BJ (cell line): ENCODE data around the gene CLTCL1. TPM values are rescaled to one million over a fixed set of nuclear protein-coding genes. Genes with fewer than 3 reads are reported as not detected.
"Not testable (repeated sequence)": the region's sequence is repeated elsewhere in the genome, so short reads cannot be mapped to it uniquely, and the experiment has no call there.

ENCODE experiments used
- CTCF ChIA-PET: fragments of 350-600 bp; formaldehyde crosslinking; extraction: SDS; loops from one replicate; lab custom pipeline; 2021; ENCODE audit warnings: antibody characterized with exemption, inconsistent platforms; lab: Yijun Ruan, JAX
- POLR2A ChIA-PET: fragments of 300-600 bp; sonication (Branson Sonifier 250); formaldehyde crosslinking; extraction: SDS; loops from one replicate; lab custom pipeline; 2021; ENCODE audit warnings: antibody characterized with exemption; lab: Charles Lee
- DNase-seq: peaks from one replicate; pipeline ENCODE4 v3.0.0-alpha.2; 2011; ENCODE audit warnings: low read depth
- H3K27me3 ChIP-seq: 2 replicates; pipeline ENCODE4 v1.6.0; 2011; ENCODE audit warnings: low read length; ENCODE audit not compliant: control insufficient read depth, insufficient read depth
- H3K36me3 ChIP-seq: 2 replicates; pipeline ENCODE4 v1.5.1; 2011; ENCODE audit warnings: low read length; ENCODE audit not compliant: control insufficient read depth, insufficient read depth
- H3K4me3 ChIP-seq: 2 replicates; pipeline ENCODE4 v1.5.1; 2011; ENCODE audit warnings: low read depth, mild to moderate bottlenecking, control low read depth, low read length
- polyA plus RNA-seq: library from polyadenylated mRNA; depleted of rRNA; stranded (reverse); fragments of >200 nt; gene quantifications from 2 replicates; pipeline ENCODE4 v1.2.3, GENCODE V29; 2011
- TF ChIP-seq, protein P1 (sequence below): IDR thresholded peaks from 2 replicates; pipeline ENCODE4 v1.5.1; 2011; ENCODE audit warnings: low read depth, mild to moderate bottlenecking, control low read depth, inconsistent platforms, low read length, moderate library complexity; ENCODE audit not compliant: insufficient read depth

Gene CLTCL1
- polyA plus RNA-seq, 1 experiment: 14.0 TPM

DNA sequence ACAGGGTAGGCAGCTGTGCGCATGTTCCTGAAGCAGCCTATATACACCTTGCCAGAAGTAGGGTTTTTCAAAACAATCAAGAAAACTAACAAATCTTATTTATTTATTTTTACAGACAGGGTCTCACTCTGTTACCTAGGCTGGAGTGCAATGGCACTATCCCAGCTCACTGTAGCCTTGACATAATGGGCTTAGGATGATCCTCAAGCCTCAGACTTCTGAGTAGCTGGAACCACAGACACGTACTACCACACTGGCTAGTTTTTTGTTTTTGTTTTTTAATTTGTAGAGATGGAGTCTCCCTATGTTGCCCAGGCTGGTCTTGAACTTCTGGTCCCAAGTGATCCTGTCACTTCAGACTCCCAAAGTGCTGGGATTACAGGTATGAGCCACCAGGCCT lies 25.7 kb downstream of the CLTCL1 start:
- H3K4me3 ChIP-seq: no peak overlapping the region

DNA sequence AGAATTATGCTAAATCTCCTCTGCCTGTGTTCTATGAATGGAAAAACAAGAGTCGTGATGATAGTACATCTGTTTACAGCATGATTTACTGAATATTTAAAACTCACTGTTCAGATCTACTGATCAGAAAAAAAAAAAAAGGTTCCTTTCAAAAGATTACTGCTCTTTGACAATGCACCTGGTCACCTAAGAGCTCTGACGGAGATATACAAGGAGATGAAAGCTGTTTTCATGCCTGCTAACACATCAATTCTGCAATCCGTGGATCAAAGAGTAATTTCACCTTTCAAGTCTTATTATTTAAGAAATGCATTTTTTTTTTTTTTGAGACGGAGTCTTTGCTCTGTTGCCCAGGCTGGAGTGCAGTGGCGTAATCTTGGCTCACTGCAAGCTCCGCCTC lies 30.7 kb downstream of the CLTCL1 start:
- H3K36me3 ChIP-seq: peaks cover 1% of the 10 kb centered on the region; the same call in 1 of the 2 replicates
- TF ChIP-seq, protein P1, sequence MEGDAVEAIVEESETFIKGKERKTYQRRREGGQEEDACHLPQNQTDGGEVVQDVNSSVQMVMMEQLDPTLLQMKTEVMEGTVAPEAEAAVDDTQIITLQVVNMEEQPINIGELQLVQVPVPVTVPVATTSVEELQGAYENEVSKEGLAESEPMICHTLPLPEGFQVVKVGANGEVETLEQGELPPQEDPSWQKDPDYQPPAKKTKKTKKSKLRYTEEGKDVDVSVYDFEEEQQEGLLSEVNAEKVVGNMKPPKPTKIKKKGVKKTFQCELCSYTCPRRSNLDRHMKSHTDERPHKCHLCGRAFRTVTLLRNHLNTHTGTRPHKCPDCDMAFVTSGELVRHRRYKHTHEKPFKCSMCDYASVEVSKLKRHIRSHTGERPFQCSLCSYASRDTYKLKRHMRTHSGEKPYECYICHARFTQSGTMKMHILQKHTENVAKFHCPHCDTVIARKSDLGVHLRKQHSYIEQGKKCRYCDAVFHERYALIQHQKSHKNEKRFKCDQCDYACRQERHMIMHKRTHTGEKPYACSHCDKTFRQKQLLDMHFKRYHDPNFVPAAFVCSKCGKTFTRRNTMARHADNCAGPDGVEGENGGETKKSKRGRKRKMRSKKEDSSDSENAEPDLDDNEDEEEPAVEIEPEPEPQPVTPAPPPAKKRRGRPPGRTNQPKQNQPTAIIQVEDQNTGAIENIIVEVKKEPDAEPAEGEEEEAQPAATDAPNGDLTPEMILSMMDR: no peak
- no peaks in the 10 kb centered on the region for H3K27me3 ChIP-seq
- DNase-seq: no peak
- CTCF ChIA-PET: no interaction called here
- H3K4me3 ChIP-seq: no peak overlapping the region
- POLR2A ChIA-PET: no interaction called here

More for the DNA sequence above, 25.7 kb downstream of the CLTCL1 start:
- TF ChIP-seq, protein P1: no peak
- POLR2A ChIA-PET: no interaction called here
- CTCF ChIA-PET: interaction anchor here (1.6 kb wide), 1 partner anchor 86 kb away, joined by 3 read pairs; no protein-coding TSS in a partner anchor
- Histone ChIP-seq H3K36me3 (no peaks in the 10 kb centered on the region), H3K27me3 (no peaks in the 10 kb centered on the region)
- no peak for DNase-seq

DNA sequence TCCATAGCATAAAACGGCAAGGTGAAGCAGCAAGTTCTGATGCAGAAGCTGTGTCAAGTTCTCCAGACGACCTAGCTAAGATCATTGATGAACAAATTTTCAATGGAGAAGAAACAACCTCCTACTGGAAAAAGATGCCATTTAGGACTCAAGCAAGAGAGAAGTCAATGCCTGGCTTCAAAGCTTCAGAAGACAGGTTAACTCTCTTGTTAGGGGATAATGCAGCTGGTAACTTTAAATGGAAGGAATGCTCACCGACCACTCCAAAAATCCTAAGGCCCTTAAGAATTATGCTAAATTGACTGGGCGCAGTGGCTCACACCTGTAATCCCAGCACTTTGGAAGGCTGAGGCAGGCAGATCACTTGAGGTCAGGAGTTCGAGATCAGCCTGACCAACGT lies 31.3 kb downstream of the CLTCL1 start:
- ChIA-PET CTCF (no interaction called here), POLR2A (no interaction called here)
- Histone ChIP-seq H3K27me3 (no peaks in the 10 kb centered on the region), H3K4me3 (no peak overlapping the region), H3K36me3 (peaks cover 1% of the 10 kb centered on the region; the same call in 1 of the 2 replicates)
- DNase-seq: no peak
- TF ChIP-seq, protein P1: no peak

DNA sequence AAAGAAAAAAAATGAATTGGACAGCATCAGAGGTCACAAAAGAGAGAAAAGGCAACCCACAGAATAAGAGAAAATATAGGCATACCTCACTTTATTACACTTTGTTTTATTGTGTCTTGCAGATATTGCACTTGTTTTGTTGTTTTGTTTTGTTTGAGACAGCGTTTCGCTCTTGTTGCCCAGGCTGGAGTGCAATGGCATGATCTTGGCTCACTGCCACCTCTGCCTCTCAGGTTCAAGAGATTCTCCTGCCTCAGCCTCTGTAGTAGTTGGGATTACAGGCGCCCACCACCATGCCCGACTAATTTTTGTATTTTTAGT lies 32.6 kb downstream of the CLTCL1 start:
- POLR2A ChIA-PET, CTCF ChIA-PET, H3K36me3 ChIP-seq, H3K27me3 ChIP-seq, H3K4me3 ChIP-seq, DNase-seq: not testable (repeated sequence)

DNA sequence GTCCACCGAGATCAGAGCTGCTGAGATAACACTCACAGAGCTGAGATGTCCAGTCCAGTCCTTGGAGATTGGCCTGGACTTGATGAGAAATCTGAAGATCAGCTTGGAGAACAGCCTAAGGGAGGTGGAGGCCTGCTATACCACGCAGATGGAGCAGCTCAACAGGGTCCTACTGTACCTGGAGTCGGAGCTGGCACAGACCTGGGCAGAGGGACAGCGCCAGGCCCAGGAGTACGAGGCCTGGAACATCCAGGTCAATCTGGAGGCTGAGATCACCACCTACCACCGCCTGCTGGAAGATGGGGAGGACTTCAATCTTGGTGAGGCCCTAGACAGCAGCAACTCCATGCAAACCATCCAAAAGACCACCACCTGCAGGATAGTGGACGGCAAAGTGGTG lies 33.1 kb downstream of the CLTCL1 start:
- peaks cover 1% of the 10 kb centered on the region; the same call in 1 of the 2 replicates for H3K36me3 ChIP-seq
- CTCF ChIA-PET: no interaction called here
- TF ChIP-seq, protein P1: no peak

DNA sequence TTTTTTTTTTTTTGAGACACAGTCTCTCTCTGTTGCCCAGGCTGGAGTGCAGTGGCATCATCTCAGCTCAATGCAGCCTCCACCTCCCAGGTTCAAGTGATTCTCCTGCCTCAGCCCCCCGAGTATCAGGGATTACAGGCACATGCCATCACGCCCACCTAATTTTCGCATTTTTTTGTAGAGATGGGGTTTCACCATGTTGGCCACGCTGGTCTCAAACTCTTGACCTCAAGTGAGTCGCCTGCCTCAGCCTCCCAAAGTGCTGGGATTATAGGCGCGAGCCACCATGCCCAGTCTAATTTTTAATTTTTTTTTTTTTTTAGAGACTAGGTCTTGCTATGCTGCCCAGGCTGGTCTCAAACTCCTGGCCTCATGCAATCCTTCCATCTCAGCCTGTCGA lies 35.2 kb downstream of the CLTCL1 start:
- CTCF ChIA-PET, DNase-seq, H3K27me3 ChIP-seq, H3K36me3 ChIP-seq, POLR2A ChIA-PET, H3K4me3 ChIP-seq: not testable (repeated sequence)

More for the DNA sequence above, 33.1 kb downstream of the CLTCL1 start:
- H3K27me3 ChIP-seq: no peaks in the 10 kb centered on the region
- no peak overlapping the region for H3K4me3 ChIP-seq
- DNase-seq: no peak
- POLR2A ChIA-PET: no interaction called here
